ELR (cell line): ENCODE data around the gene FZR1.
"Not testable (repeated sequence)": the region's sequence is repeated elsewhere in the genome, so short reads cannot be mapped to it uniquely, and the experiment has no call there.

ENCODE experiments used
- DNase-seq: peaks from one replicate; pipeline ENCODE4 v3.0.0-alpha.2; 2015; ENCODE audit warnings: low read depth

Gene FZR1

DNA sequence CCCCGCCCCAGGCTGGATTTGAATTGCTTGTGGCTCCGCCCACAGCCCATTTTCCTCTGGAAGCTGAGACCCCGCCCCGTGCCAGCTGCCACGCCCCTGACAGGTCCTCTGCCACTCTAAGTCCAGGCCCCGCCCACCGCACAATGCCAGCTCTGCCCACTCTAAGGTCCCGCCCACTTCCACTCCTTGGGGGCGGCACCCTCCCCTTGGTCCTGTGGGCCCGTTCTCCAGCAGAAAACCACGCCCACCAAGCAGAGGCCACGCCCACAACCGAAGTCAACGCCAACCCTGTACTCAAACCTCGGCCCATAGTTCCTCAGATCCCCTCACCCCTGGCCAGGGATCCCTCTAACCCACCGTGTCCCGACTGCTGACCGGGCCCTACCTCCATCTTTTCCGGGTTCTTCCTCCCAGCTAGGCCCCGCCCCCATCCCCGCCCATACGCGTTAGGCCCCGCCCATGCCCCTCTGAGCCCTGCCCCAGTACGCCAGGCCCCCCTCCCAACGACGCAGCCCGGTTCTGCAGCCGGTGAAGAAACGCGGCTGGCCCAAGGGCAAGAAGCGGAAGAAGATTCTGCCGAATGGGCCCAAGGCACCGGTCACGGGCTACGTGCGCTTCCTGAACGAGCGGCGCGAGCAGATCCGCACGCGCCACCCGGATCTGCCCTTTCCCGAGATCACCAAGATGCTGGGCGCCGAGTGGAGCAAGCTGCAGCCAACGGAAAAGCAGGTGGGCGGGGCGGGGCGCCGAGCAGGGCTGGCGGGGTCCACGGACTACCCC lies 67.9 kb downstream of the FZR1 start:
- peak; percentile 98 for DNase-seq

DNA sequence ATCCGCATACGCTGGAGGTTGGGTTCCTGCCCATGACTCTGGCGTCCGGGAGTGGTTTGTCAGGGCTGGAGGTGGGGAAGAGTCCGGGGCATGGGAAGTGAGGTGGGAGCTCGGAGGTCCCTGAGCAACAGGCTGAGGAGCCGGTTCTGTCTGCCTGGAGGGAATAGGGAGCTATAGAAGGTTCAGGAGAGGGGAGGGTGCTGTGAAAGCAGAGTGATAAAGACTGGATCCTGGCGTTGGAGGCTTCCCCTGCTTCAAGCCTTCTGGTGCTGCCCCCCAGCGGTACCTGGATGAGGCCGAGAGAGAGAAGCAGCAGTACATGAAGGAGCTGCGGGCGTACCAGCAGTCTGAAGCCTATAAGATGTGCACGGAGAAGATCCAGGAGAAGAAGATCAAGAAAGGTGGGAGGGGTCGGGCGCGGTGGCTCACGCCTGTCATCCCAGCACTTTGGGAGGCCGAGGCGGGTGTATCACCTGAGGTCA lies 69.2 kb downstream of the FZR1 start:
- DNase-seq, result peak; percentile 66

GRCh38 chr19:3575949-3576673 lies 70.0 kb downstream of the FZR1 start:
- DNase-seq, result no peak

DNA sequence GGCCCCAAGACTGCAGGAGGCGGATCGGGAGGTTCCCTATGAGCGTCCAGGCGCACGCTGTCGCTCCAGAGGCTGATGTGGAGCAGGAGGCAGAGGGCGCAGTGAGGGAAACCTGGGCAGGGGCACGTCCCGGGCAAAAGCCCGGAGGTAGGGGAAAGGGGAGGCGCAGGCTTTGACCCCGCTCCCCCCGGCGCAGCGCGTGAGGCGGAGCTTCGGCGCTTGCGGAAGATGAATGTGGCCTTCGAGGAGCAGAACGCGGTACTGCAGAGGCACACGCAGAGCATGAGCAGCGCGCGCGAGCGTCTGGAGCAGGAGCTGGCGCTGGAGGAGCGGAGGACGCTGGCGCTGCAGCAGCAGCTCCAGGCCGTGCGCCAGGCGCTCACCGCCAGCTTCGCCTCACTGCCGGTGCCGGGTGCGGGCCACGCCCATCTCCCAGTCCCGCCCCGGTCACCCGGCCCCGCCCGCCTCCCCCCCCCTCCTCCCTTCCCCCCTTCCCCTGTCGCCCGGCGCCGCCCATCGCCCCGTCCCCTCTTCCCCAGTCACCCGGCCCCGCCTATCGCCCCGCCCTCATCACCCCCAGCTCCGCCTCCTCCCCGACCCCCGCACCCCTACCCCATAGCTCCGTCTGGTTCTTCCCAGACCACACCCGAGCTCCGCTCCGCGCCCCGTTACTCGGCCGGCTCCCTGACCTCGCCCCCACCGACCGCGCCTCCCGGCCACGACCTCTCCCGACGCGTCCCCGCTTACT lies 70.8 kb downstream of the FZR1 start:
- DNase-seq, result no peak

GRCh38 chr19:3577723-3578344 lies 71.7 kb downstream of the FZR1 start:
- no peak for DNase-seq

GRCh38 chr19:3578390-3578789 lies 72.3 kb downstream of the FZR1 start:
- DNase-seq, result no peak

GRCh38 chr19:3580156-3580934 lies 74.2 kb downstream of the FZR1 start:
- DNase-seq, result peak; percentile 97

- not testable (repeated sequence) for DNase-seq
Observed at GRCh38 chr19:3581792-3582191, 75.7 kb downstream of the FZR1 start.

- not testable (repeated sequence) for DNase-seq
Observed at GRCh38 chr19:3584036-3584802, 78.1 kb downstream of the FZR1 start.

GRCh38 chr19:3585301-3586126 lies 79.4 kb downstream of the FZR1 start, which contains the start of gene GIPC3:
Gene GIPC3, plus strand, starts transcription at chr19:3585478. Its CDS starts 120 bp downstream, at chr19:3585598.
- no peak for DNase-seq

DNA sequence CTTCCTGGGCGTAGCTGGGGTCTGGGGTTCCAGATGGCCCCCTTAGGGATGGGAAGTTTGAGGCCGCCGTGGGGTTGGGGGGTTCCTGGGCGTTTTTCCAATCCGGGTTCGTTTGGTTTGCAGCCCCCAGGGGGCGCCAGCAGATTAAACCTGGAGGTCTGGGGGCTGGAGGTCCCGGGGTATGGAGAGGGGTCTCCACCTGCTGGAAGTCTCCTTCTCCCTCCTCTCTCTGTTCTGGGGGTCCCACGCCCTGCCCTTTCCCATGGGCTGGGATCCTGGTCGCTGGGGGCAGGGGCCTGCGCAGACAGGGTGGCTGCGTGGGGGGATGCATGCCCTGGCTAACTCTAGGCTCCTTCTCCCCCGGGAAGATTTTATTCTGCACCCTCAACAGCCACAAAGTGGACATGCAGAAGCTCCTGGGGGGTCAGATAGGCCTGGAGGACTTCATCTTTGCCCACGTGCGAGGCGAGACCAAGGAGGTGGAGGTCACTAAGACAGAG lies 80.1 kb downstream of the FZR1 start:
- no peak for DNase-seq

GRCh38 chr19:3586707-3587346 lies 80.7 kb downstream of the FZR1 start:
- DNase-seq, result no peak
